ENCODE results near the gene DEFB127.

DNA sequence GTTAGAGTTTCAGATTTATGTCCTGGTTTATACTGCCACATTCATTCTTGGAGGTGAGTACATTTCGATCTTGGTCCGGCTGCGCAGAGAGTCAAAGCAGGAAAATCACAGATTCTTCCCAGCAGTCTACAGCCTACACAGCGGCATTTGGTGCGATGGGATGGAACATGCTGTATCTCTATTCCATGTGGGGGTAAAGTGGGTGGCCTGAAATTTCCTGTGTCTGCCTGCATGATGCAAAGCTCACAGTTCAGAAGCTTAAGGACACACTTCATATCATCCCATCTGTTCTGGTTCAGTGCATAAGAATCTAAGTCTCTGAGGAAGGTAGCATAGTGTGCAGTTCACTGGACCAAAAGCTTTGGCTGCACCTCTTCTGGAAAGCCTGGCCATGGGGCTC lies at the start of gene DEFB127:
- TF ChIP-seq, protein P1, sequence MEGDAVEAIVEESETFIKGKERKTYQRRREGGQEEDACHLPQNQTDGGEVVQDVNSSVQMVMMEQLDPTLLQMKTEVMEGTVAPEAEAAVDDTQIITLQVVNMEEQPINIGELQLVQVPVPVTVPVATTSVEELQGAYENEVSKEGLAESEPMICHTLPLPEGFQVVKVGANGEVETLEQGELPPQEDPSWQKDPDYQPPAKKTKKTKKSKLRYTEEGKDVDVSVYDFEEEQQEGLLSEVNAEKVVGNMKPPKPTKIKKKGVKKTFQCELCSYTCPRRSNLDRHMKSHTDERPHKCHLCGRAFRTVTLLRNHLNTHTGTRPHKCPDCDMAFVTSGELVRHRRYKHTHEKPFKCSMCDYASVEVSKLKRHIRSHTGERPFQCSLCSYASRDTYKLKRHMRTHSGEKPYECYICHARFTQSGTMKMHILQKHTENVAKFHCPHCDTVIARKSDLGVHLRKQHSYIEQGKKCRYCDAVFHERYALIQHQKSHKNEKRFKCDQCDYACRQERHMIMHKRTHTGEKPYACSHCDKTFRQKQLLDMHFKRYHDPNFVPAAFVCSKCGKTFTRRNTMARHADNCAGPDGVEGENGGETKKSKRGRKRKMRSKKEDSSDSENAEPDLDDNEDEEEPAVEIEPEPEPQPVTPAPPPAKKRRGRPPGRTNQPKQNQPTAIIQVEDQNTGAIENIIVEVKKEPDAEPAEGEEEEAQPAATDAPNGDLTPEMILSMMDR (IDR thresholded peaks at IDR 0.05; ENCODE audit: low read depth, low read length): no peak
- no peak for TF ChIP-seq EZH2phosphoT487 (IDR thresholded peaks at IDR 0.05; ENCODE audit: low read depth)
